ENCODE results near the gene LRFN2.

Gene LRFN2

GRCh38 chr6:40425192-40425919, 161.8 kb downstream of the LRFN2 start:
- no peaks in the 10 kb centered on the region for H3K36me3 ChIP-seq (ENCODE audit: control insufficient read depth, insufficient read depth, low read length)
- H3K4me1 ChIP-seq (ENCODE audit: control insufficient read depth, insufficient read depth, low read length, poor library complexity, severe bottlenecking), result no peaks in the 10 kb centered on the region
- no peak overlapping the region for H3K4me3 ChIP-seq (ENCODE audit: extremely low read depth, insufficient read depth, low read length, poor library complexity, severe bottlenecking)
- H3K9me3 ChIP-seq (ENCODE audit: control insufficient read depth, low read length), result no peaks in the 10 kb centered on the region
- no peak overlapping the region for H3K27ac ChIP-seq (ENCODE audit: low read depth, low read length, severe bottlenecking)
- 92% methylated on average over 3 to 4 of the region's 4 CpGs for WGBS, 2 experiments (ENCODE audit: insufficient coverage in 2 of 2)

GRCh38 chr6:40422046-40422445, 165.1 kb downstream of the LRFN2 start:
- no peak overlapping the region for H3K4me3 ChIP-seq (ENCODE audit: extremely low read depth, insufficient read depth, low read length, poor library complexity, severe bottlenecking)
- 71% methylated on average over 1 of the region's 1 CpG; no CpG with 5 or more reads in 1 of the 2 experiments for WGBS, 2 experiments (ENCODE audit: insufficient coverage in 2 of 2)
- no peaks in the 10 kb centered on the region for H3K9me3 ChIP-seq (ENCODE audit: control insufficient read depth, low read length)
- no peaks in the 10 kb centered on the region for H3K36me3 ChIP-seq (ENCODE audit: control insufficient read depth, insufficient read depth, low read length)
- no peaks in the 10 kb centered on the region for H3K4me1 ChIP-seq (ENCODE audit: control insufficient read depth, insufficient read depth, low read length, poor library complexity, severe bottlenecking)
- H3K27ac ChIP-seq (ENCODE audit: low read depth, low read length, severe bottlenecking), result peak overlapping the region; percentile 10

GRCh38 chr6:40419946-40420728, 167.0 kb downstream of the LRFN2 start:
- no peaks in the 10 kb centered on the region for H3K36me3 ChIP-seq (ENCODE audit: control insufficient read depth, insufficient read depth, low read length)
- WGBS, 2 experiments (ENCODE audit: insufficient coverage in 2 of 2), result 71 to 79% methylated on average over 10 to 11 of the region's 17 CpGs

DNA sequence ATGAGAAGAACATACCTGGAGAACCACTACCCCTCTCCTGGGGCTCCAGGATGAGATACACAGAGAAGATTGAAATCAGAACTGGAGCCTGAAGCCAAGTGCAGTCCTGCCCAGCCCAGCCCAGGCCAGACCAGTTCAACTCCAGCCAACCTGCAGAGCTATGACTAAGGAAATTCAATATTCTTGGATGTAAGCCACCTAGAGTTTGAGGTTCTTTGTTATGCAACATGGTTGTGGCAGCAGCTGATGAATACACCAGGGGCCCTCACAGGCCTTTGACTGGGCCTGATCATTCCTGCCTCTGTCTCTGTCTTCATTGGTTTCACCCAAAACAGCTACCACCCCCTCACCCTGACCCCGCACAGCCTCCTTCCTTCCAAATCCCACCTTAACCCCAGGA, 167.8 kb downstream of the LRFN2 start:
- WGBS, 2 experiments (ENCODE audit: insufficient coverage in 2 of 2), result 90% methylated on average over 1 of the region's 1 CpG; no CpG with 5 or more reads in 1 of the 2 experiments

More at GRCh38 chr6:40419946-40420728, 167.0 kb downstream of the LRFN2 start:
- H3K4me1 ChIP-seq (ENCODE audit: control insufficient read depth, insufficient read depth, low read length, poor library complexity, severe bottlenecking), result no peaks in the 10 kb centered on the region
- no peak overlapping the region for H3K27ac ChIP-seq (ENCODE audit: low read depth, low read length, severe bottlenecking)
- no peaks in the 10 kb centered on the region for H3K9me3 ChIP-seq (ENCODE audit: control insufficient read depth, low read length)
- H3K4me3 ChIP-seq (ENCODE audit: extremely low read depth, insufficient read depth, low read length, poor library complexity, severe bottlenecking), result no peak overlapping the region

DNA sequence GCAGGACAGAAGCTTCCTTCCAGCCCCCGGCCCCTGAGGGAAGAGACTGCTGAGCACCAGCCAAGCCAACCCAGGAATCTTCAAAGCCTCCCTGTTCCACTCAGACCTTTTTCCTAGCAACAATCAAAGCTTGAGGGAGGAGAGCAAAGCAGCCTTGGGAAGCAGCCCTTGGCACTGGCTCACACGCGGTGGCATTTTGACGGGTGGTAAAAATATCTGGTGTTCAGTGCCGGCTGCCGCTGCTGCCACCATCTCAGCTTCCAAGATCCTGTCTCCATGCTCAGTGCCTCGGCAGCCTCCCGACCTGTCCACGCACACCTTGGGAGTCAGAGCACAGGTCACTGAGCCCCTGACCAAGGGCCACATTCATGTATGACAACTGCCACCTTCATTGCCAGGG, 170.1 kb downstream of the LRFN2 start:
- Histone ChIP-seq H3K27ac (ENCODE audit: low read depth, low read length, severe bottlenecking) (no peak overlapping the region), H3K9me3 (ENCODE audit: control insufficient read depth, low read length) (no peaks in the 10 kb centered on the region), H3K4me1 (ENCODE audit: control insufficient read depth, insufficient read depth, low read length, poor library complexity, severe bottlenecking) (peaks cover 5% of the 10 kb centered on the region), H3K36me3 (ENCODE audit: control insufficient read depth, insufficient read depth, low read length) (no peaks in the 10 kb centered on the region), H3K4me3 (ENCODE audit: extremely low read depth, insufficient read depth, low read length, poor library complexity, severe bottlenecking) (no peak overlapping the region)
- WGBS, 2 experiments (ENCODE audit: insufficient coverage in 2 of 2), result 95 to 96% methylated on average over 5 to 8 of the region's 9 CpGs

More for the DNA sequence above, 167.8 kb downstream of the LRFN2 start:
- no peak overlapping the region for H3K4me3 ChIP-seq (ENCODE audit: extremely low read depth, insufficient read depth, low read length, poor library complexity, severe bottlenecking)
- no peaks in the 10 kb centered on the region for H3K4me1 ChIP-seq (ENCODE audit: control insufficient read depth, insufficient read depth, low read length, poor library complexity, severe bottlenecking)
- no peak overlapping the region for H3K27ac ChIP-seq (ENCODE audit: low read depth, low read length, severe bottlenecking)
- H3K36me3 ChIP-seq (ENCODE audit: control insufficient read depth, insufficient read depth, low read length), result no peaks in the 10 kb centered on the region
- no peaks in the 10 kb centered on the region for H3K9me3 ChIP-seq (ENCODE audit: control insufficient read depth, low read length)

DNA sequence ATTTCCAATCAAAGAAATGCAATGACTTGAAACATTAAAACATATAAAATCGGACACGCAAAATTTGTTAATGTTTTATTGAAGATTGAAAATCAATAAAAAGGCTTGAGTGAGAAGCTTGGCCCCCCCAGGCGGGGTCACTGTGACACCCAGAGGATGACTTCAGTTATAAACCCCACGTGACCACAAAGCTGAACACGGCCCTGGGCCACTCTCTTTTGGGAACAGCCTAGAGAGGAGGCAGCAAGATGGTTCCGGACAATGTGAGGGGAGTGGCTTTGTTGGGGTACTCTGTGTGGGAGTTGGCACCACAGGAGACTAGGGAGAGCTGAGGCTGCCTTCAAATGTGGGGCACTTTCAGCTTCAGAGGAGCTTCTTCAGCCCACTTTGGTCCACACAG, 172.5 kb downstream of the LRFN2 start:
- H3K4me3 ChIP-seq (ENCODE audit: extremely low read depth, insufficient read depth, low read length, poor library complexity, severe bottlenecking), result no peak overlapping the region
- no peak overlapping the region for H3K27ac ChIP-seq (ENCODE audit: low read depth, low read length, severe bottlenecking)
- no peaks in the 10 kb centered on the region for H3K36me3 ChIP-seq (ENCODE audit: control insufficient read depth, insufficient read depth, low read length)
- 87 to 92% methylated on average over 3 to 4 of the region's 6 CpGs for WGBS, 2 experiments (ENCODE audit: insufficient coverage in 2 of 2)
- H3K4me1 ChIP-seq (ENCODE audit: control insufficient read depth, insufficient read depth, low read length, poor library complexity, severe bottlenecking), result peaks cover 11% of the 10 kb centered on the region
- no peaks in the 10 kb centered on the region for H3K9me3 ChIP-seq (ENCODE audit: control insufficient read depth, low read length)

DNA sequence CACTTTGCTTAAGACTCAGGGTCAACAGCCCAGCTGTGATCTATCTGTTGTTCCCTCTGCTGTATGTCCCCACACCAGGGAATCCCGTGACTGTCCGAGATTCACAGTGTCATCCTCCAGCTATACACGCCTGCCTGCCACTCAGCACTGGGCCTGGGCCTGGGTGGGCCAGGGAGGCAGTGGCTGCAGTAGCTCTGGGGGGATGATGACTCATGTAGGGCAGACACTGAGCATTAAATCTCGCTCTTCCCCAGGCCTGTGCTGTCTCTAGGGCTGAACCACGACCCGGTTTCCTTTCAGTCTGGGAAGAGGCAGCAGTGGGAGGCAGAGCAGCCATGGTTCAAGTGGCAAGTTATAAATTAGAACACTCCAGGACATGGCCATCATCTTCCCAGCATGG, 173.9 kb downstream of the LRFN2 start:
- H3K36me3 ChIP-seq (ENCODE audit: control insufficient read depth, insufficient read depth, low read length), result no peaks in the 10 kb centered on the region
- no peak overlapping the region for H3K27ac ChIP-seq (ENCODE audit: low read depth, low read length, severe bottlenecking)
- H3K4me1 ChIP-seq (ENCODE audit: control insufficient read depth, insufficient read depth, low read length, poor library complexity, severe bottlenecking), result peaks cover 16% of the 10 kb centered on the region
- H3K9me3 ChIP-seq (ENCODE audit: control insufficient read depth, low read length), result no peaks in the 10 kb centered on the region
- no peak overlapping the region for H3K4me3 ChIP-seq (ENCODE audit: extremely low read depth, insufficient read depth, low read length, poor library complexity, severe bottlenecking)
- WGBS, 2 experiments (ENCODE audit: insufficient coverage in 2 of 2), result 70 to 87% methylated on average over 4 to 5 of the region's 6 CpGs

DNA sequence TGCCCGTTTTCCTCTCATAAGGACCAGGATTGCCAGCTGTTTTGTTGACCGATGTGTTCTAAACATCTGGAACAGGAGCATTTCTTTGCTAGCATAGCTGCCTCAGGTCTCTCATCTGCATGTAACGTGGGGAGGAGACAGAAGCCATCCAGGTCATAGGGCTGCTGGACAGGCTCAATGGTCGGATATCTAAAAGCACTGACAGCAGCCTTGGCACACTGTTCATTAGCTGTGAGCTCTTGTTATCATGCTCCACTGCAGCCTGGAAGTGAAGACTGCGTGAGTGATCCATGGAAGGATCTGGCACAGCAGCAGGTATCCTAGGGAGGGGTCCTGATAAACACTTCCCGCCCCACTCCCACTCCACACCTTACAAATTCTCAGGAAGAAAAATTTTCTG, 175.3 kb downstream of the LRFN2 start:
- H3K9me3 ChIP-seq (ENCODE audit: control insufficient read depth, low read length), result no peaks in the 10 kb centered on the region
- H3K36me3 ChIP-seq (ENCODE audit: control insufficient read depth, insufficient read depth, low read length), result no peaks in the 10 kb centered on the region
- no peak overlapping the region for H3K4me3 ChIP-seq (ENCODE audit: extremely low read depth, insufficient read depth, low read length, poor library complexity, severe bottlenecking)
- WGBS, 2 experiments (ENCODE audit: insufficient coverage in 2 of 2), result 91 to 95% methylated on average over 4 of the region's 6 CpGs
- H3K4me1 ChIP-seq (ENCODE audit: control insufficient read depth, insufficient read depth, low read length, poor library complexity, severe bottlenecking), result peaks cover 16% of the 10 kb centered on the region
- no peak overlapping the region for H3K27ac ChIP-seq (ENCODE audit: low read depth, low read length, severe bottlenecking)

GRCh38 chr6:40410821-40411220, 176.3 kb downstream of the LRFN2 start:
- no peak overlapping the region for H3K27ac ChIP-seq (ENCODE audit: low read depth, low read length, severe bottlenecking)
- H3K9me3 ChIP-seq (ENCODE audit: control insufficient read depth, low read length), result no peaks in the 10 kb centered on the region
- no peaks in the 10 kb centered on the region for H3K36me3 ChIP-seq (ENCODE audit: control insufficient read depth, insufficient read depth, low read length)
- no CpG with 5 or more reads among the region's 1 CpG for WGBS, 2 experiments (ENCODE audit: insufficient coverage in 2 of 2)
- peaks cover 16% of the 10 kb centered on the region for H3K4me1 ChIP-seq (ENCODE audit: control insufficient read depth, insufficient read depth, low read length, poor library complexity, severe bottlenecking)
- no peak overlapping the region for H3K4me3 ChIP-seq (ENCODE audit: extremely low read depth, insufficient read depth, low read length, poor library complexity, severe bottlenecking)

DNA sequence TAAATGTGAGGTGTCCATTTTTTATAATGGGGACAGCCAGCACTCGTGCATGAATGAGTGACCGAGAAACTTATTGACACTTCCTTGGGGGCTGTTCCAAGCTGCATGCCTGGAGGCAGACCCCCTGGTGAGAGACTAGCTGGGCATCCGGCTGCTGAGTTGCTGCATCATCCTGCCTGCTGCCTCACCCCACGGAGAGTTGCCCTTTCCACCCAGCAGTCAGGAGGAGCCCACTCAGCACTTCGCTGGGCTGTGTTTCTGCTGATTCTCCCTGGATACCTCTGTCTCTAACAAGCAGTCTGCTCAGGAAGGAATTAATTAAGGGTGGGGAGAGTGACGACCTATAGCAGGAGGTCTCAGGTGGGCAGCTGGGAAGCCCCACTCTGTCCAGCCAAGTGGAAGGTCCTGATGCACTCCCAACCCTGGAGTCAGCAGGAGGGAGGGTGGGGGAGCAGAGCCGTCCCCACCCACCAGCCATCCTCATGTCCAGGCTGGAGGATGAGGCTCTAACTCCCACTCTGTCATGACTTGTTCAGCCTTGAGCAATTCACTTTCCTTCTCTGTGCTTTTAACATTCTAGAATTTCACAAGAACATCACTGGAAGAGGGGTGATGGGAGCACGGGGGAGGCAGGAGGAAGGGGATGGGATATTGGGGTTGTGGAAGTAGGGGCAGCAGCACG, 177.3 kb downstream of the LRFN2 start:
- Histone ChIP-seq H3K4me1 (ENCODE audit: control insufficient read depth, insufficient read depth, low read length, poor library complexity, severe bottlenecking) (peaks cover 16% of the 10 kb centered on the region), H3K4me3 (ENCODE audit: extremely low read depth, insufficient read depth, low read length, poor library complexity, severe bottlenecking) (no peak overlapping the region), H3K36me3 (ENCODE audit: control insufficient read depth, insufficient read depth, low read length) (no peaks in the 10 kb centered on the region), H3K9me3 (ENCODE audit: control insufficient read depth, low read length) (no peaks in the 10 kb centered on the region), H3K27ac (ENCODE audit: low read depth, low read length, severe bottlenecking) (no peak overlapping the region)
- WGBS, 2 experiments (ENCODE audit: insufficient coverage in 2 of 2), result 43 to 50% methylated on average over 5 to 6 of the region's 9 CpGs
